Measurements from ENCODE around the gene SPON1. TPM values are rescaled to one million over a fixed set of nuclear protein-coding genes. Genes with fewer than 3 reads are reported as not detected.
"Not testable (repeated sequence)": the region's sequence is repeated elsewhere in the genome, so short reads cannot be mapped to it uniquely, and the experiment has no call there.

SPON1 gene
- total RNA-seq, 1 donor from 2014 or later, result 0.47 TPM

- no peak for DNase-seq (ENCODE audit: extremely low read depth, low read depth, low spot score)
Observed at GRCh38 chr11:14029971-14030920, 67.7 kb downstream of the SPON1 start.

- DNase-seq (ENCODE audit: extremely low read depth, low read depth, low spot score), result not testable (repeated sequence)
Observed at GRCh38 chr11:14035526-14035925, 73.0 kb downstream of the SPON1 start.

DNA sequence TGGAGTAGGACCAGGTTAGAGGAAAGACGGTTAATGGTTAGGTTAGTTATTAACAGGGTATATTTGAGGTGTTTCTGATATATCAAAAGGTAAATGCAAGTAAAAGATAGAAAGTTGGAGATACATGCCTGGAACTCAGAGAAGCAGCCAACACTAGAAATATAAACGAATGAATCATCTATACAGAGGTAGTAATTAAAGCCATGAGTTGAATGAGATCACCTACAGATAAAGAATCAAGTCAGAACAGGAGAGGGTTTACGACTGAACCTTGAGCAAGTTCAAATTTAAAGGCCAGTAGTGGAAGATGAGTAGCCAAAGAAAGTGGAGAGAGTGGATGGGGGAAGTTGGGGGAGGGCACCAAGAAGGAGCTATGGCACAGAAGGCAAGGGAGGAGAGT, 73.9 kb downstream of the SPON1 start:
- no peak for DNase-seq (ENCODE audit: extremely low read depth, low read depth, low spot score)

GRCh38 chr11:14041040-14041439, 78.5 kb downstream of the SPON1 start:
- DNase-seq (ENCODE audit: extremely low read depth, low read depth, low spot score), result no peak

DNA sequence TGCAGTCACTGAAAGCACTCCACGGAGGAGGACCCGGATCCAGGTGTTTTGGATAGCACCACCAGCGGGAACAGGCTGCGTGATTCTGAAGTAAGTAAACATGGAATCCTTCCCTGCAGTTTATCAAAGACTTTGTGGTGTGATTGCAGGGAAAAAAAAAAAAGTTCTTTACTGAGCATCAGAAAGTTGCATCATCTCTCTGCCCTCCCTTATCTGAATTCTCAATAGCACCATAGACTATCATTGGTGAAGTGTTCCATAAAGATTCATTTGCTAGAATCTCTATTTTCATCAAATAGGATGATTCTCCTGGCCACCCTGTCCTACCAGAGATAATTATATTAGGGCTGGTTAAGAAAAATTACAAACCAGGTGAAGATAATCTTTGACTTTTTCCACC, 79.0 kb downstream of the SPON1 start:
- no peak for DNase-seq (ENCODE audit: extremely low read depth, low read depth, low spot score)

DNA sequence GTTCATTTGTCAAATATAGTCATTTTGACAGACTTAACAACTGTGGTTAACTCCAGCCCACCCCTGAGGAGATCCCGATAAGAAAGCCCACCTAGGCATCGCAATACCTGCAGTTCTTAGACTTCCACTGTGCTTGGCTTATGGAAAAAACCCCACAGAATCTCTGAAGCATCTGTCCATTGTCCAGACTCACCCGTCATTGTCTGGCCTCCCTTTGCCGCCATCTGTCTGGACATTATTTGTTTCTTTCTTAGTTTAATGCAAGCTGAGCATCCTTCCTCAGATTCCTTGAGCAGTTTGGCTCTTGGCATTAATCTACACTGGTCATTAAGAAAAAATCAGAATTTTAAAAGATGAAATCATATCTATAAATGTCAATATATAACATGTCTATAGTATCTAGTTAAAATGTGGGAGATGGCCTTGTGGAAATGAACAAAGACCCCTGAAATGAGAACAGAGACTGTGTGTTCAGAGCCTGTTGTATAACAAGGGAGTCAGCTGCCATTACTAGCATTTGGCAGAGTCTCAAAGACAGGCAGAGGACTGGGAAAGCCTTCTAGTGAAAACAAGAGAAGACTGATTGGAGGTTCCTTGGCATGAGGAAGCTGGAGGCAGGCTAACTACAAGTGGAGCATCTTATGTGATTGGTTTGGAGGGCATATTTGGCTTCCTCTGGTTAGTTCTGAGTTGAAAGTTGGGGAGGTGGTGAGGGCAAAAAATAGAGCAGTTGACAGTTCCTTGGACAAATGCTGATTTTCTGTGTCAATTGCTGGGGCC, 80.4 kb downstream of the SPON1 start:
- no peak for DNase-seq (ENCODE audit: extremely low read depth, low read depth, low spot score)

- no peak for DNase-seq (ENCODE audit: extremely low read depth, low read depth, low spot score)
Observed at GRCh38 chr11:14044916-14045315, 82.4 kb downstream of the SPON1 start.

DNA sequence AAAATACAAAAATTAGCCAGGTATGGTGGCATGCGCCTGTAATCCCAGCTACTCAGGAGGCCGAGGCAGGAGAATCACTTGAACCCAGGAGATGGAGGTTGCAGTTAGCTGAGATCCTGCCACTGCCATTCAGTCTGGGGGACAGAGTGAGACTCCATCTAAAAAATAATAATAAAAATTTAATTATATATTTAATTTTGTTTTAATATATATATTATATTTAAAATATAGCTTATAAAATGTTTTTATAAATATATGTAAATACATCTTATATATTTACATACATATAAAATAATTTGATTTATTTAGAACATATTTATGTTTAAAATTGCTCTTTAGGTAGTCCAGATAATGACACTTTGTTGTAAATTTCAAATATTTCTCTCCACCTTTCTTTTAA, 82.9 kb downstream of the SPON1 start:
- no peak for DNase-seq (ENCODE audit: extremely low read depth, low read depth, low spot score)

DNA sequence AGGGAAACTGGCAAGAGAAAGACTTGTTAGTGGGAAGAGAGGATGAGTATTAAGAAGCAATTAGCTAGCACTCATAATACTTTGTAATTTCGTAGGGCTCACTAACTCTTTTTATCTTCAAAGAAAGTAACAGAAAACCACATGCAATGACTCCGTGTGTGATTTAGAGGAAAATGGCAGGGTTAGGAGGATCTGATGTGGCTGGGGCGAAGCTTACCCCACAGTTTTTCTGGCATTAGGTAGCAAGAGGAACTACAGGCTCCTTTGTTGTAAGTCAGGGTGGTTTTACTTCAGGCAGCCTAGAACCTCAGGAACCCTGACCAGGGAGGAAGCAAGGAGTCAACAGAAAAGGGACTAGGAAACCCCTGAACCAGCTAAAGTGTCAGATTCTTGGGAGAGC, 89.7 kb downstream of the SPON1 start:
- no peak for DNase-seq (ENCODE audit: extremely low read depth, low read depth, low spot score)

DNA sequence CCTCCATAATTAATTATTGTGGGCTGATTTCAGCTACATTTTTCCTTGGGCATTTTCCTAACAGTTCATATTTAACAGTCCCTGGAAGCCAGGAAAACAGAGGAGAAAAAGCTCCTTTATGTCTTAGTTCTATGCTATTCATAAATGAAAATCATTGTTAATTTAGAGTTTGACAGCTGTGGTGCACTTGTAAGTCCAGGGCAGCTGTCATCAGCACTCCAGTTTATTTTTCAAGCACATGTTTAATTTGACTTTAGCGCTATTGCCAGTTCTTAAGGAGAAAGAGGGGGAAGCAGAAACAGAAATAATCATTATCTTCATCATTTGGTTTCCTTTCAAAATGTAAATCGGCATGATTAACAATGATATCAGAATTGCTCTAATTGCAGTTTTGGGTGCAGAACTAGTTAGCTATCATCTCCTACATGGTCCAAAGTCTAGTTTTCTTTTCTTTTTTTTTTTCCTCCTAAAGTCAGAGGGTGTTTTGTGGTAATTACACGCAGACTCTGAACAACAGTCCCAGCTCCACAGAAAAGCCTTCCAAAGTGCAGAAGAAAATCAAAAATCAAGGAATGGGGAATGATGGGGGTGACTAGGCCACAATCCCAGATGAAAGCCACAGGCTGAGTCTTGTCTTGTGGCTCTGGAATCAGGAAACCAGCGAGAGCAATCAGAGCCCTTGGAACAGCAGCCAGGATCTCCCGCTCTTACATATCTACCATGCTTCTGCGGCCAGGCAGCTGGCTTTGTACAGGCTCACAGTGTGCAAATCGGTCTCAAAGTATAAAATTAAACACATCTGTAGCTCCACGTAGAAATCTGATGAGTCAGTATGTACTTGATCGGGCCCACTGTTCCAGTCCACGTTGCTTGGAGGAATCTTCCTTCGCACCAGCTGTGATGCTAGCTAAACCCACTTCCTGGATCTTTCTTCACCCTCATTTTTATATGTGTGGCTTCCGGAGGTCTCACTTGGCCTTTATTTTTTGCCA, 91.9 kb downstream of the SPON1 start:
- DNase-seq (ENCODE audit: extremely low read depth, low read depth, low spot score), result no peak

DNA sequence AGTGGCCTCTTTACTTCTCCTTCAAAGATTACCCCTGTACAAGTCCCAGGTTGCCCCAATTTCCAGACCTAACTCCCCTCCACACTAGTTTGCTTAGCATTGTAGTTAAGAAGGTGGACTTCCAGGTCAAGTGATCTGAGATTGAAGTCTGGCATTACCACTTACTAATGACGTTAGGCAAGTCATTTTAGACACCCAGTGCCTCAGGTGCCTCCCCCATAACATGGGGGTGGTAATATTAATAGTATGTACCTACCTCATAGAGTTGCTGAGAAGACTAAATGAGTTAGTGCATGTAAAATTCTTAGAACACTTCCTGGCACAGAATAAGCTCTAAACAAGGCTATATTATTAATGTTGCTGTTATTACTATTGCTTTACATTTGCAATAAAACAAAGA, 93.4 kb downstream of the SPON1 start:
- DNase-seq (ENCODE audit: extremely low read depth, low read depth, low spot score), result no peak

- DNase-seq (ENCODE audit: extremely low read depth, low read depth, low spot score), result no peak
Observed at GRCh38 chr11:14058061-14058460, 95.5 kb downstream of the SPON1 start.

DNA sequence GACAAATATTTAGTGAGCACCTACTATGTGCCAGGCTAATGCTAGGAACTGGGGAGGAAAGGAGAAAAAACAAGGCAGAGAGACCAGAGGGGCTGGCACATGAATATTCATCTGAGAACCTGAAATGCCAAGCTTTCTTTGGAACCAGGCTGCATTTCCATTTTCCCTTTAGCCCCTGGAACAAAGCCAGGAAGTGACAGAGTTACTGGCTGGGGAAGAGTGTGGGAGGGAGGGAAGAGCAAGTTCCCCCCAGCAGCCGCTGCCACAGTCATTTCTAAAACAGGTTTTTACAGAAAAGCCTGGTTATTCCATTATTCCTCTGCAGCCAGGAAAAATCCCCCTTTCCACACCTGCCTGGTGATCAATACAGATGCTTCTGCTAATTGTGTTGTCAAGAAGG, 97.0 kb downstream of the SPON1 start:
- DNase-seq (ENCODE audit: extremely low read depth, low read depth, low spot score), result no peak

DNA sequence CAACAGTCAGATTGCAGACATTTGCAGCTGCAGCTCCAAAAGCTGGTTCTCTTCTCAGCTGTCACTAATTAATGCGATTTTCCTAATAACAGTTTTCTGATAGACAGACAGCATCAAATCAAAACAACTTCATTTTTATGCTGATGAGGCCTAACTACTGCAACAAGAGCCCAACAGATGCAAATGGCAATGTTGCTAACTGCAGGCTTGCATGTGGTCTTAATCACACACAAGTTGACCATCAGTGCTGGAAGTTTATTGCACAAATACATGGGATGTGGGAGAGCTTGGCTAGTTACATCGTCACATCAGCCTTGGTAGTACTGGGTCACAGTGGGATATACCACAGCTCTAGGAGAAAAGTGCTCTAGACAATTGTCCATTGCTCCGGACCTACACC, 99.2 kb downstream of the SPON1 start:
- no peak for DNase-seq (ENCODE audit: extremely low read depth, low read depth, low spot score)

- no peak for DNase-seq (ENCODE audit: extremely low read depth, low read depth, low spot score)
Observed at GRCh38 chr11:14065141-14065540, 102.6 kb downstream of the SPON1 start.

- DNase-seq (ENCODE audit: extremely low read depth, low read depth, low spot score), result no peak
Observed at GRCh38 chr11:14065681-14066080, 103.2 kb downstream of the SPON1 start.

DNA sequence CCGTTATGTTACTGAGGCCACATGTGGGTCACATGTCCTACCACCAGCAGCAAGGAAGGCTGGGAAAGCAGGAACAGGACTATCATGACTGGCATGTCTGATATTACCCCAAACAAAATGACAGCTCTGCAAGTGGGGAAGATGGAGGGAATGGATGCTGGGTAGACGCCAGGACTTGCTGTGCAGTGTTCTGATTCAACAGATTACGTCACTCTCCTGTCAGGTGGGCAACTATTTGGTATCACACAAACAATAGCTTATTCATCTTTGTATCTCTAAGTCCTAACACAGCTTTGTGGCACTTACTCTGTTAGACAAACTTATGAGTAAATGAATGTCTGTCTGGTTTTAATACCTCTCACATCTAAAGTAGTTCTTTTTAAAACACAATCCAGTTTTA, 105.2 kb downstream of the SPON1 start:
- no peak for DNase-seq (ENCODE audit: extremely low read depth, low read depth, low spot score)

DNA sequence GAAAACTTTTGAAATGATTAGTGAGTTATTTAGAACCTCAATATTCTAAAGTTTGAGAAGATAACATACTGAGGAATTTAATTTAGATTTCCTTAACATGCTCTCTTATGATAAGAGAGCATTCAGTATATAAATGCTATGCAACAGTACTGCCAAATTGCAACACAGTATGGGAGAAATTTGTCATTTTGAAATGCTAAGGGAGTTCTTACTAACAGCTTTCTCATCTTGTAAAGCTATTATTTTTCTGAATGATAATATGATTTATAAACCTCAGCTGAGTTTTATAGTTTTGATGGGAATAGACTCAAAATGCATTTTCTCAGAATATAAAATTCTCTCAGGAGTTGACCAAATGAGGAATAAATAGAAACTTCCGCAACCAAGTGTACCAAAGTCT, 108.4 kb downstream of the SPON1 start:
- DNase-seq (ENCODE audit: extremely low read depth, low read depth, low spot score), result no peak

GRCh38 chr11:14073849-14074476, 111.4 kb downstream of the SPON1 start:
- DNase-seq (ENCODE audit: extremely low read depth, low read depth, low spot score), result no peak
